Measurements from ENCODE around the gene CA6. TPM values are rescaled to one million over a fixed set of nuclear protein-coding genes. Genes with fewer than 3 reads are reported as not detected.

The CA6 gene
- total RNA-seq, 2 donors from 2014 or later = not detected

- no peak for DNase-seq
- no peaks in the 10 kb centered on the region for H3K36me3 ChIP-seq (ENCODE audit: control insufficient read depth, insufficient read depth, low read length)
- no peaks in the 10 kb centered on the region for H3K4me1 ChIP-seq (ENCODE audit: control insufficient read depth, insufficient read depth, low read length)
- Mint-ChIP-seq H3K36me3 (ENCODE audit: low read depth) (no peaks in the 10 kb centered on the region), H3K27me3 (ENCODE audit: insufficient read depth) (no peaks in the 10 kb centered on the region), H3K4me3 (no peak overlapping the region), H3K27ac (no peak overlapping the region), H3K4me1 (no peaks in the 10 kb centered on the region), H3K9me3 (no peaks in the 10 kb centered on the region)
- H3K9me3 ChIP-seq (ENCODE audit: control insufficient read depth, low read length) = peaks cover 6% of the 10 kb centered on the region
- H3K9ac ChIP-seq (ENCODE audit: extremely low read depth, low read length, poor library complexity, severe bottlenecking) = no peak overlapping the region
- H3K4me3 ChIP-seq (ENCODE audit: low read length) = no peak overlapping the region
- no peak for TF ChIP-seq CTCF (conservative IDR thresholded peaks at IDR 0.05)
- 94 to 96% methylated on average over 6 to 9 of the region's 9 CpGs for WGBS, 2 experiments (ENCODE audit: insufficient coverage in 1 of 2, insufficient read length in 1 of 2)
- no peak overlapping the region for H3K27ac ChIP-seq (ENCODE audit: low read depth, low read length)
- no peaks in the 10 kb centered on the region for H3K27me3 ChIP-seq (ENCODE audit: control insufficient read depth, insufficient read depth, low read length, poor library complexity, severe bottlenecking)
Measured at GRCh38 chr1:8922962-8923361, 22.7 kb upstream of the CA6 start.

GRCh38 chr1:8925406-8925805, 20.3 kb upstream of the CA6 start:
- DNase-seq = no peak
- Histone ChIP-seq H3K27me3 (ENCODE audit: control insufficient read depth, insufficient read depth, low read length, poor library complexity, severe bottlenecking) (no peaks in the 10 kb centered on the region), H3K9me3 (ENCODE audit: control insufficient read depth, low read length) (peaks cover 6% of the 10 kb centered on the region), H3K27ac (ENCODE audit: low read depth, low read length) (no peak overlapping the region), H3K9ac (ENCODE audit: extremely low read depth, low read length, poor library complexity, severe bottlenecking) (no peak overlapping the region), H3K36me3 (ENCODE audit: control insufficient read depth, insufficient read depth, low read length) (no peaks in the 10 kb centered on the region), H3K4me3 (ENCODE audit: low read length) (no peak overlapping the region), H3K4me1 (ENCODE audit: control insufficient read depth, insufficient read depth, low read length) (no peaks in the 10 kb centered on the region)
- TF ChIP-seq CTCF (conservative IDR thresholded peaks at IDR 0.05) = no peak
- Mint-ChIP-seq H3K9me3 (no peaks in the 10 kb centered on the region), H3K27ac (no peak overlapping the region), H3K36me3 (ENCODE audit: low read depth) (no peaks in the 10 kb centered on the region), H3K27me3 (ENCODE audit: insufficient read depth) (no peaks in the 10 kb centered on the region), H3K4me1 (no peaks in the 10 kb centered on the region), H3K4me3 (no peak overlapping the region)
- WGBS, 2 experiments (ENCODE audit: insufficient coverage in 1 of 2, insufficient read length in 1 of 2) = 83% methylated on average over 2 of the region's 2 CpGs; no CpG with 5 or more reads in 1 of the 2 experiments

- Mint-ChIP-seq H3K4me1 (no peaks in the 10 kb centered on the region), H3K27ac (no peak overlapping the region), H3K27me3 (ENCODE audit: insufficient read depth) (no peaks in the 10 kb centered on the region), H3K9me3 (no peaks in the 10 kb centered on the region), H3K36me3 (ENCODE audit: low read depth) (no peaks in the 10 kb centered on the region), H3K4me3 (no peak overlapping the region)
- TF ChIP-seq CTCF (conservative IDR thresholded peaks at IDR 0.05) = no peak
- Histone ChIP-seq H3K9ac (ENCODE audit: extremely low read depth, low read length, poor library complexity, severe bottlenecking) (no peak overlapping the region), H3K27me3 (ENCODE audit: control insufficient read depth, insufficient read depth, low read length, poor library complexity, severe bottlenecking) (no peaks in the 10 kb centered on the region), H3K4me1 (ENCODE audit: control insufficient read depth, insufficient read depth, low read length) (no peaks in the 10 kb centered on the region), H3K27ac (ENCODE audit: low read depth, low read length) (no peak overlapping the region), H3K36me3 (ENCODE audit: control insufficient read depth, insufficient read depth, low read length) (no peaks in the 10 kb centered on the region), H3K9me3 (ENCODE audit: control insufficient read depth, low read length) (peaks cover 6% of the 10 kb centered on the region), H3K4me3 (ENCODE audit: low read length) (no peak overlapping the region)
- DNase-seq = no peak
- 91% methylated on average over 8 to 9 of the region's 9 CpGs for WGBS, 2 experiments (ENCODE audit: insufficient coverage in 1 of 2, insufficient read length in 1 of 2)
Measured at GRCh38 chr1:8925960-8926359, 19.7 kb upstream of the CA6 start.

Measured in endodermal cell (in vitro differentiated cells).